Measurements from ENCODE around the gene ENTREP3.

- TF ChIP-seq CTCF (IDR thresholded peaks at IDR 0.05) (no peak), POLR2A (IDR thresholded peaks at IDR 0.05) (no peak)
These were observed 23.4 kb upstream of the ENTREP3 start for GRCh38 chr1:155278689-155279160.
